GM13976 (cell line): ENCODE measurements around the gene FTO.

ENCODE experiments used
- DNase-seq: peaks from one replicate; pipeline ENCODE4 v3.0.0; 2012; ENCODE audit warnings: low spot score
- in situ Hi-C: fragments of 300-500 bp; cut with MboI; formaldehyde crosslinking; loops from one replicate; pipeline ENCODE4 v1.12.0; 2022; ENCODE audit warnings: low sequenced_read_pairs, mixed read lengths, inconsistent platforms; ENCODE audit not compliant: unreplicated experiment
- TF ChIP-seq, protein P1 (sequence below): IDR thresholded peaks from 2 replicates; pipeline ENCODE4 v1.5.1; 2012; ENCODE audit warnings: borderline replicate concordance, mild to moderate bottlenecking; ENCODE audit not compliant: insufficient read depth; ENCODE audit errors: extremely low read depth, missing control alignments, control extremely low read depth

FTO gene

DNA sequence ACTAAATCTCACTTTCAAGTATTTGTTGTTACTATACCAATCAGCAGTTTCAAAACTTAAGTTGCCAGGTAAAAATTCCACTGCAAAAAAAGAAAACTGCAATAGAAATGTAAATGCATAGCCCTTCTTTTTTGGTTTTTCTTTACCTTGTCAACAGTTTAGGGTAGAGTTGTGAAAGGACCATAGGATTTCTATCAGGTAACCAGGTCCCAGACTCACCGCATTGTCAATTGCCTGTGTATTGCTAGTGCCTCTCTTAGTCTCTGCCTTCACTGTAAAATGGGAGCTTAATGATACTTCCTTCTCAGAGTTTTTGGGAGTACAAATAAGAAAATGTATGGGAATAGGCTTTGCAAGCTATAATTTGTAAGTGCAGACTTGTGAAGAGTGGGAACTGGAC lies 145.0 kb downstream of the FTO start:
- in situ Hi-C loops = no loop called here
- no peak for DNase-seq
- TF ChIP-seq, protein P1, sequence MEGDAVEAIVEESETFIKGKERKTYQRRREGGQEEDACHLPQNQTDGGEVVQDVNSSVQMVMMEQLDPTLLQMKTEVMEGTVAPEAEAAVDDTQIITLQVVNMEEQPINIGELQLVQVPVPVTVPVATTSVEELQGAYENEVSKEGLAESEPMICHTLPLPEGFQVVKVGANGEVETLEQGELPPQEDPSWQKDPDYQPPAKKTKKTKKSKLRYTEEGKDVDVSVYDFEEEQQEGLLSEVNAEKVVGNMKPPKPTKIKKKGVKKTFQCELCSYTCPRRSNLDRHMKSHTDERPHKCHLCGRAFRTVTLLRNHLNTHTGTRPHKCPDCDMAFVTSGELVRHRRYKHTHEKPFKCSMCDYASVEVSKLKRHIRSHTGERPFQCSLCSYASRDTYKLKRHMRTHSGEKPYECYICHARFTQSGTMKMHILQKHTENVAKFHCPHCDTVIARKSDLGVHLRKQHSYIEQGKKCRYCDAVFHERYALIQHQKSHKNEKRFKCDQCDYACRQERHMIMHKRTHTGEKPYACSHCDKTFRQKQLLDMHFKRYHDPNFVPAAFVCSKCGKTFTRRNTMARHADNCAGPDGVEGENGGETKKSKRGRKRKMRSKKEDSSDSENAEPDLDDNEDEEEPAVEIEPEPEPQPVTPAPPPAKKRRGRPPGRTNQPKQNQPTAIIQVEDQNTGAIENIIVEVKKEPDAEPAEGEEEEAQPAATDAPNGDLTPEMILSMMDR = no peak

DNA sequence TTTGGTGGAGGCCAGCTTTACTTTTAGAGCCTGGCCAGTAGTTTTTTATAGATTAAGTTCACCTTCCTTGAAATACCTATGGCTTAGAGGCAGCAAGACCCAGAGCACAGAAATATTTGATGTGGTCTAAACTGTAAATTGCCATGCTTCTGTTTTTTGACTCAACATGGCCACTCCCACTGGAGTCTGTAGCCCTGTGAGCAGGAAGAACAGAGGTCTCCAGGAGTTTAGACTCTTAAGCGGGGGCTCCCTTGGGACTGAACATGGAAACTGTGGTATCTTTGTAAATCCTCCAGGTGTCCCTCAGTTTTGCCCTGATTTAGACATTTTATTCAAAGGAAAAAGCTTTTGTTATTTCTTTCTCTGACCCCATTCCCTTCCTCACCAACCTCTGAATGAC lies 145.6 kb downstream of the FTO start:
- no peak for DNase-seq
- in situ Hi-C loops = no loop called here
- TF ChIP-seq, protein P1 = no peak

DNA sequence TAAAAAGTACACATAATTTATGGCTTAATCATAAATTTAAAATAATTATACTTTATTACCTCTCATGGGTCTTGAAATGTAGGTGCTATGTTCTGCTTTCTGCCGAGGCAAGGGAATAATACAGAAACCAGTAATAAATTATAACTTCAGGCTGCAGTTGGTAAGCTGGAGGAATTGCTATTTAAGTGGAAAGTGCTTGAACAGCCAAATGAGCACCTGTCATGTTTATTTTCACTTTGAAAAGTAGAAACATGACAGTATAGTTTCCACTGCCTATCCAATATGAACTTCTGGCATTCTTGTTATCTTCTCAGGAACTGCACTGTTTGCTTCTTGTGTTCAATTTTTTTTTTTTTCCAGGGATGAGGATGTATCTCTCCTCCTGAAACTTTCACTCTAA lies 146.0 kb downstream of the FTO start:
- TF ChIP-seq, protein P1 = no peak
- in situ Hi-C loops = no loop called here
- DNase-seq = no peak

DNA sequence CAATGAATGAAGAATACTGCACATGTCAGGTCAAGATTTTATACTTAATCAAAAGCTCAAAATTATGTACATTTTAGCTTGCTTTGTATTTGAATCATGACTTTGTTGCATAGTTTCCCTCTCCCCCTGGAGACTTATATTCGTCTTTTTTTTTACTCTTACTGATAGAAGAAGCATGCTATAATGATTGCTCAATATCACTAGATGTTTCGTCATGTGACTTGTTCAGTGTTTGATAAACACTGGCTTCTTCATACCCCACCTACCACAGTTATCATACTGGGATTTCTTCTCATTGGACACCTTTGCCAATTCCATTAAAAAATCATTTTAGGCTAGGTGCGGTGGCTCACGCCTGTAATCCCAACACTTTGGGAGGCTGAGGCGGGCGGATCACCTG lies 148.7 kb downstream of the FTO start:
- in situ Hi-C loops = no loop called here
- TF ChIP-seq, protein P1 = no peak
- no peak for DNase-seq

DNA sequence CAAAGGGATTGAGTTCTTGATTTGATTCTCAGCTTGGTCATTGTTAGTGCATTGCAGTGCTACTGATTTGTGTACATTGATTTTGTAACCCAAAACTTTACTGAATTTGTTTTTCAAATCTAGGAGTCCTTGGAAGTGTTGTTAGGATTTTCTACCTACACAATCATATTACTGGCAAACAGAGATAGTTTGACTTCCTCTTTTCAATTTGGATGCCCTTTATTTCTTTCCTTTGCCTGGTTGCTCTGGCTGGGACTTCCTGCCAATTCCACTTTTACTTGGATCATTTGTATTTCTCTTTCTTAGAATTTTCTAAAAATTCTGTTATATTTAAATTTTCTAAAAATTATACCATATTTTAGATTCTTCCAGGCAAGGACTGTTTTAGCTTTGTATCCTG lies 151.1 kb downstream of the FTO start:
- TF ChIP-seq, protein P1 = no peak
- no peak for DNase-seq
- in situ Hi-C loops = no loop called here

DNA sequence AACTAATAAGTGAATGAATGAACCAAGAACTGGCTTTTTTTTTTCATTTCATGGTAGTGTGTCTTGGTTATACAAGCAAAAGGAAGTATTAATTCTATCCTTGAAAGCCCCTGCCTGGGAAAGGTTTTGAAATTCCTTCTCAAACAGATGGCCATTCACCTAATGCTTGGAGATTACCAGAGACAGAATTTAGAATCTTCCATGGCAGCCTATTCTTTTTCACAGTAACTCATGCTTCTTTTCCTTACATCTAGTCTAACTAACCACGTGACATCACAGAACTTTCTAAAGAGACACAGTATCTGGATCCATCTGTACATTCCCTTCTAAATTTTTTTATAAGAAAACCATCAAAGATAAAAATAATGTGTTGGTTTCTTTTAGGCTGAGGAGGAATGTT lies 151.6 kb downstream of the FTO start:
- TF ChIP-seq, protein P1 = no peak
- in situ Hi-C loops = no loop called here
- no peak for DNase-seq

DNA sequence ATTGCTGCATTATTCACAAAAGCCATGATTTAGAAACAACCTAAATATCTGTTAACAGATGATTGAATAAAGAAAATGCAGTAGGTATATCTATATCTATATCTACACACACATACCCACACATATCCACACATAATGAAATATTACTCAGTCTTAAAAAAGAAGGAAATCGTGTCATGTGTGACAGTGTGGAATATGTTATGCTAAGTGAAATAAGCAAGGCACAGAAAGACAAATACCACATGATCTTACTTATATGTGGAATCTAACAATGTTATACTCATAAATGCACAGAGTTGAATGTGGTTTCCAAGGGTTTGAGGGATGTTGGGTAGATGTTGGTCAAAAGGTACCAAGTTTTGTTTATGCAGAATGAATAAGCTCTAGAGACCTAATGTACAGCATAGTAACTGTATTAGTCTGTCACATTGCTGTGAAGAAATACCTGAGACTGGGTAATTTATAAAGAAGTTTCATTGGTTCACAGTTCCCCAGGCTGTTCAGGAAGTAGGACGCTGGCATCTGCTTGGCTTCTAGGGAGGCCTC lies 156.1 kb downstream of the FTO start:
- no peak for DNase-seq
- TF ChIP-seq, protein P1 = no peak
- in situ Hi-C loops = no loop called here
